ENCODE results near the gene CHSY1. TPM values are rescaled to one million over a fixed set of nuclear protein-coding genes. Genes with fewer than 3 reads are reported as not detected.

Gene CHSY1
- total RNA-seq, 1 donor from 2014 or later, result 20.4 TPM

- H3K36me3 Mint-ChIP-seq (ENCODE audit: low read depth), result no peaks in the 10 kb centered on the region
- ChIA-PET CTCF (interaction anchor here (1.0 kb wide), 1 partner anchor 99 kb away, joined by 3 read pairs; the partner anchor contains the start of gene CHSY1), POLR2A (no interaction called here)
- H3K4me1 Mint-ChIP-seq, result peaks cover 29% of the 10 kb centered on the region
- H3K4me3 Mint-ChIP-seq, result no peak overlapping the region
- intact Hi-C loops (cut with micrococcal nuclease), result no loop called here
- DNase-seq, result no peak
- no peaks in the 10 kb centered on the region for H3K27me3 Mint-ChIP-seq
- ATAC-seq (ENCODE audit: low read depth), result no peak
- H3K9me3 Mint-ChIP-seq, result no peaks in the 10 kb centered on the region
- H3K27ac Mint-ChIP-seq, result no peak overlapping the region
- no peak for TF ChIP-seq CTCF (IDR thresholded peaks at IDR 0.05)
Observed at GRCh38 chr15:101152914-101153313, 98.9 kb downstream of the CHSY1 start.

GRCh38 chr15:101151288-101151687, 100.6 kb downstream of the CHSY1 start:
- ChIA-PET CTCF (no interaction called here), POLR2A (no interaction called here)
- Mint-ChIP-seq H3K36me3 (ENCODE audit: low read depth) (no peaks in the 10 kb centered on the region), H3K9me3 (no peaks in the 10 kb centered on the region), H3K4me1 (peaks cover 19% of the 10 kb centered on the region), H3K4me3 (no peak overlapping the region), H3K27me3 (peaks cover 2% of the 10 kb centered on the region), H3K27ac (no peak overlapping the region)
- no peak for TF ChIP-seq CTCF (IDR thresholded peaks at IDR 0.05)
- no peak for DNase-seq
- ATAC-seq (ENCODE audit: low read depth), result no peak
- intact Hi-C loops (cut with micrococcal nuclease), result no loop called here

GRCh38 chr15:101150723-101151040, 101.2 kb downstream of the CHSY1 start:
- no peak for DNase-seq
- CTCF ChIA-PET, result interaction anchor here (0.9 kb wide), 1 partner anchor 22 kb away, joined by 3 read pairs; no protein-coding TSS in a partner anchor
- POLR2A ChIA-PET, result interaction anchor here (0.7 kb wide), 1 partner anchor 21 kb away, joined by 4 read pairs; no protein-coding TSS in a partner anchor

GRCh38 chr15:101149864-101150722, 101.8 kb downstream of the CHSY1 start:
- ChIA-PET CTCF (interaction anchor here (0.9 kb wide), 1 partner anchor 22 kb away, joined by 3 read pairs; no protein-coding TSS in a partner anchor), POLR2A (interaction anchor here (0.7 kb wide), 1 partner anchor 21 kb away, joined by 4 read pairs; no protein-coding TSS in a partner anchor)
- no peak for TF ChIP-seq CTCF (IDR thresholded peaks at IDR 0.05)
- DNase-seq, result no peak
- no peak overlapping the region for H3K27ac Mint-ChIP-seq
- peaks cover 14% of the 10 kb centered on the region for H3K4me1 Mint-ChIP-seq
- no peaks in the 10 kb centered on the region for H3K36me3 Mint-ChIP-seq (ENCODE audit: low read depth)
- H3K27me3 Mint-ChIP-seq, result peaks cover 3% of the 10 kb centered on the region
- ATAC-seq (ENCODE audit: low read depth), result no peak
- no peak overlapping the region for H3K4me3 Mint-ChIP-seq
- intact Hi-C loops (cut with micrococcal nuclease), result no loop called here
- no peaks in the 10 kb centered on the region for H3K9me3 Mint-ChIP-seq

More at GRCh38 chr15:101150723-101151040, 101.2 kb downstream of the CHSY1 start:
- H3K9me3 Mint-ChIP-seq, result no peaks in the 10 kb centered on the region
- H3K4me1 Mint-ChIP-seq, result peaks cover 14% of the 10 kb centered on the region
- H3K27ac Mint-ChIP-seq, result no peak overlapping the region
- H3K27me3 Mint-ChIP-seq, result peaks cover 3% of the 10 kb centered on the region
- no peak for TF ChIP-seq CTCF (IDR thresholded peaks at IDR 0.05)
- no peak for ATAC-seq (ENCODE audit: low read depth)
- H3K4me3 Mint-ChIP-seq, result no peak overlapping the region
- H3K36me3 Mint-ChIP-seq (ENCODE audit: low read depth), result no peaks in the 10 kb centered on the region
- intact Hi-C loops (cut with micrococcal nuclease), result no loop called here

- H3K4me3 Mint-ChIP-seq, result no peak overlapping the region
- H3K27ac Mint-ChIP-seq, result no peak overlapping the region
- H3K4me1 Mint-ChIP-seq, result peaks cover 14% of the 10 kb centered on the region
- no peaks in the 10 kb centered on the region for H3K9me3 Mint-ChIP-seq
- H3K27me3 Mint-ChIP-seq, result peaks cover 3% of the 10 kb centered on the region
- TF ChIP-seq CTCF (IDR thresholded peaks at IDR 0.05), result no peak
- intact Hi-C loops (cut with micrococcal nuclease), result no loop called here
- DNase-seq (no peak), ATAC-seq (ENCODE audit: low read depth) (no peak)
- H3K36me3 Mint-ChIP-seq (ENCODE audit: low read depth), result no peaks in the 10 kb centered on the region
- ChIA-PET CTCF (no interaction called here), POLR2A (no interaction called here)
Observed at GRCh38 chr15:101148881-101149664, 102.8 kb downstream of the CHSY1 start.
